Muscle of leg (tissue), 11 donors: Measurements from ENCODE around the gene VPS41. TPM values are rescaled to one million over a fixed set of nuclear protein-coding genes. Genes with fewer than 3 reads are reported as not detected.
A peak's percentile ranks its signal among the peaks of the same experiment; 100 is the strongest.

Source experiments
- DNase-seq: peaks from one replicate; pipeline ENCODE4 v3.0.0; 2013
- H3K27ac ChIP-seq: one replicate; pipeline ENCODE4 v1.5.1; 2013; ENCODE audit warnings: mild to moderate bottlenecking, low read length, control low read depth
- H3K27me3 ChIP-seq: one replicate; pipeline ENCODE4 v1.6.1; 2013; ENCODE audit warnings: low read length; ENCODE audit not compliant: control insufficient read depth, insufficient read depth
- H3K36me3 ChIP-seq: one replicate; pipeline ENCODE4 v1.6.1; 2013; ENCODE audit warnings: low read length; ENCODE audit not compliant: control insufficient read depth, insufficient read depth
- H3K4me1 ChIP-seq: one replicate; pipeline ENCODE4 v1.6.1; 2013; ENCODE audit warnings: low read length; ENCODE audit not compliant: control insufficient read depth, insufficient read depth
- H3K4me3 ChIP-seq: one replicate; pipeline ENCODE4 v1.5.1; 2013; ENCODE audit warnings: low read length, control low read depth
- H3K9me3 ChIP-seq: replicated peaks from 2 replicates; pipeline ENCODE4 v1.6.1; 2013; ENCODE audit warnings: low read depth, low read length; ENCODE audit not compliant: control insufficient read depth
- WGBS: methylation state at CpG from one replicate; pipeline ENCODE4 v1.1.5; 2013; ENCODE audit warnings: missing lambda C conversion rate; ENCODE audit not compliant: insufficient coverage; 5-methylcytosine and 5-hydroxymethylcytosine counted together
- polyA plus RNA-seq, 8 donors: library from polyadenylated mRNA; unstranded; fragments of 120-200 nt; gene quantifications; one replicate each; pipeline versions ENCODE4 v1.2.1 to v1.2.3, GENCODE V29; 2013; ENCODE audit warnings: inconsistent platforms in 1 of 8, low replicate concordance in 1 of 8; ENCODE audit not compliant: insufficient read length in 8 of 8, insufficient read depth in 1 of 8
- total RNA-seq: library from RNA; stranded (reverse); fragments of 120-200 nt; gene quantifications from one replicate; pipeline ENCODE4 v1.2.4, GENCODE V29; 2013

The VPS41 gene
- total and polyA plus RNA-seq, 9 donors: 25.7 to 40.7 (median 32.6) TPM

- H3K36me3 ChIP-seq: no peaks in the 10 kb centered on the region
- no peaks in the 10 kb centered on the region for H3K4me1 ChIP-seq
- H3K9me3 ChIP-seq: no peaks in the 10 kb centered on the region
- H3K4me3 ChIP-seq: no peak overlapping the region
- DNase-seq: no peak
- no peak overlapping the region for H3K27ac ChIP-seq
- WGBS: 100% methylated on average over 1 of the region's 4 CpGs
- H3K27me3 ChIP-seq: no peaks in the 10 kb centered on the region
Observed at GRCh38 chr7:38938589-38938988, 29.6 kb upstream of the VPS41 start.

GRCh38 chr7:38938001-38938485, 29.1 kb upstream of the VPS41 start:
- WGBS: no CpG with 5 or more reads among the region's 1 CpG
- Histone ChIP-seq H3K4me1 (no peaks in the 10 kb centered on the region), H3K9me3 (no peaks in the 10 kb centered on the region), H3K4me3 (no peak overlapping the region), H3K27me3 (no peaks in the 10 kb centered on the region), H3K27ac (no peak overlapping the region), H3K36me3 (no peaks in the 10 kb centered on the region)
- DNase-seq: peak; percentile 7

- WGBS: no CpG with 5 or more reads among the region's 1 CpG
- Histone ChIP-seq H3K27me3 (no peaks in the 10 kb centered on the region), H3K4me1 (no peaks in the 10 kb centered on the region), H3K9me3 (no peaks in the 10 kb centered on the region), H3K27ac (no peak overlapping the region), H3K36me3 (no peaks in the 10 kb centered on the region), H3K4me3 (no peak overlapping the region)
- no peak for DNase-seq
Observed at GRCh38 chr7:38936641-38937040, 27.6 kb upstream of the VPS41 start.

GRCh38 chr7:38934536-38934935, 25.5 kb upstream of the VPS41 start:
- Histone ChIP-seq H3K4me3 (no peak overlapping the region), H3K36me3 (no peaks in the 10 kb centered on the region), H3K4me1 (no peaks in the 10 kb centered on the region), H3K27ac (no peak overlapping the region), H3K27me3 (no peaks in the 10 kb centered on the region), H3K9me3 (no peaks in the 10 kb centered on the region)
- no peak for DNase-seq
- 100% methylated on average over 1 of the region's 10 CpGs for WGBS

GRCh38 chr7:38934051-38934450, 25.1 kb upstream of the VPS41 start:
- no peaks in the 10 kb centered on the region for H3K36me3 ChIP-seq
- 61% methylated on average over 2 of the region's 3 CpGs for WGBS
- no peak for DNase-seq

GRCh38 chr7:38932509-38933168, 23.6 kb upstream of the VPS41 start:
- Histone ChIP-seq H3K27me3 (no peaks in the 10 kb centered on the region), H3K4me3 (no peak overlapping the region), H3K9me3 (no peaks in the 10 kb centered on the region), H3K4me1 (no peaks in the 10 kb centered on the region), H3K36me3 (no peaks in the 10 kb centered on the region), H3K27ac (no peak overlapping the region)
- WGBS: no CpG with 5 or more reads among the region's 6 CpGs
- peak; percentile 65 for DNase-seq

More at GRCh38 chr7:38934051-38934450, 25.1 kb upstream of the VPS41 start:
- H3K9me3 ChIP-seq: no peaks in the 10 kb centered on the region
- no peak overlapping the region for H3K4me3 ChIP-seq
- H3K4me1 ChIP-seq: no peaks in the 10 kb centered on the region
- H3K27me3 ChIP-seq: no peaks in the 10 kb centered on the region
- H3K27ac ChIP-seq: no peak overlapping the region

- DNase-seq: no peak
- Histone ChIP-seq H3K27me3 (no peaks in the 10 kb centered on the region), H3K36me3 (no peaks in the 10 kb centered on the region), H3K4me1 (no peaks in the 10 kb centered on the region), H3K27ac (no peak overlapping the region), H3K4me3 (no peak overlapping the region), H3K9me3 (no peaks in the 10 kb centered on the region)
- WGBS: no CpG with 5 or more reads among the region's 7 CpGs
Observed at GRCh38 chr7:38929460-38930171, 20.6 kb upstream of the VPS41 start.

GRCh38 chr7:38928506-38928905, 19.5 kb upstream of the VPS41 start:
- no CpG with 5 or more reads among the region's 3 CpGs for WGBS
- Histone ChIP-seq H3K27ac (no peak overlapping the region), H3K4me1 (no peaks in the 10 kb centered on the region), H3K27me3 (no peaks in the 10 kb centered on the region), H3K36me3 (no peaks in the 10 kb centered on the region), H3K4me3 (no peak overlapping the region), H3K9me3 (no peaks in the 10 kb centered on the region)
- no peak for DNase-seq

GRCh38 chr7:38927751-38928150, 18.8 kb upstream of the VPS41 start:
- no peaks in the 10 kb centered on the region for H3K36me3 ChIP-seq
- 90% methylated on average over 3 of the region's 5 CpGs for WGBS
- H3K4me3 ChIP-seq: no peak overlapping the region
- no peaks in the 10 kb centered on the region for H3K9me3 ChIP-seq
- no peak for DNase-seq
- H3K27ac ChIP-seq: no peak overlapping the region
- H3K4me1 ChIP-seq: no peaks in the 10 kb centered on the region
- H3K27me3 ChIP-seq: no peaks in the 10 kb centered on the region

GRCh38 chr7:38920731-38921130, 11.7 kb upstream of the VPS41 start:
- Histone ChIP-seq H3K9me3 (no peaks in the 10 kb centered on the region), H3K27ac (no peak overlapping the region), H3K4me3 (no peak overlapping the region), H3K4me1 (no peaks in the 10 kb centered on the region), H3K27me3 (no peaks in the 10 kb centered on the region), H3K36me3 (no peaks in the 10 kb centered on the region)
- DNase-seq: no peak
- WGBS: 71% methylated on average over 2 of the region's 3 CpGs
